Amniotic stem cell (primary cell): ENCODE data around the gene GRIK4.
"Not testable (repeated sequence)": the region's sequence is repeated elsewhere in the genome, so short reads cannot be mapped to it uniquely, and the experiment has no call there.

Source experiments
- DNase-seq: peaks from one replicate; lab custom pipeline; 2025; lab: John Stamatoyannopoulos, UW

Gene GRIK4

DNA sequence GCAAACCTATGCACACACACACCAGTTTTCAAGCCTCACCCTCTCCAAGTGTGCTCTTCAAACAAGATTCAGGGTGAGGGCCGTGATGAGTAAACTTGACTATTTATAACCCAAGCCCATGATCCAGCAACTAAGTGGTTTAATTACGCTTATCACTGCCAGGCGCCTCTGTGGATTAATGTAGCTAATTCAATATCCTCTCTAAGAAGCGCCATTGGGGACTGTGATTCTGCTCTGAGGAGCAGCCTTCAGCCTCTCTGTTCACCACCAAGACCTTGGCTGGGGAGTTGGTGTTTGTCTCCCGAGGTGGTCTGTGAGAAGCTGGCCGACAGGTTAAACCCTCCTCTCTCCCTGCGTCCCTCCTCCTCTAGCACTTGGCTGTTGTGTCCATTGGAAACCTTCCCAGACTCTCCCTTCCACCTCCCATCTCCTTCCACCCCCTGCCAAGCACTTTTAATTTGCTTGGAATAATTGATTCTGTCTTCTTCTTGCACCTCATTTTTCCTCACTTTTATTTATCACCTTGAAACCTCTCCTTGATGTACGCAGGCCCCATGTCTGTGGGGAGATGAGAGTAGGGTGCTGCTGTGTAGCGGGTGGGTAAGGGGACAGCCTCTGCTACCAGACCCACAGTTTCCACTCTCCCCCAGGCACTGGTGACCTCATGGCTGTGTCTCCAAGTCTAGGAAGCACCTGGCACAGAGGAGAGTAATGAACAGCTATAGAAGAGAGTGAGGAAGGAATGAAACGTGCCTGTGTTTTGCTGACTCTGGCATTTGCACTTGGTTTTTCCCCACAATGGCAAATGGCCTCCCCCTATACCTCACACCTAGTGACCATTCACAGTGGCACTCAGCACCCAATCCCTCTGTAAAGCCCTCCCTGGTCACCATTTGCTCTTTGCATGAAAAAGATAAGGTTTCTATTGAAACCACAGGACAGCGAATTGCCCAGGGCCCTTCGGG is 236.6 kb downstream of the GRIK4 start:
- DNase-seq = no peak

DNA sequence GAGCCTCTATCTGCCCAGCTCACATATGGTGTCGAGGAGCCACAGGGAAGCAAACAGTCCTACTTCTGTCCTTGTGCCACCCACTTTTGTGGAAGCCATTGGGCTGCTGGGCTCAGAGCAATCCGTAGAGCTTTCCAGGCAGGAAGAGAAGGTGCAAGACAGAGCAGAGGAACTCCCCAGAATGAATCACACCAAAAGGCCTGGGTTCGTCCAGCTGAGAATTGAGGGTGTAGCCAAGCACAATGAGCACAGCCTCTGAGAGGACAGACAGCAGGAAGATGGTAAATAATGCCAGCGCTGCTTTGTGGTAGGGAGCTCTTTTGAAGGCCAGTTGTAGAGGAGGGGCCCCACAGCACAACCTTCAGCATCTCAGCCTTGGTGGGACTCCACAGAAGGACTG is 237.8 kb downstream of the GRIK4 start:
- DNase-seq = no peak

DNA sequence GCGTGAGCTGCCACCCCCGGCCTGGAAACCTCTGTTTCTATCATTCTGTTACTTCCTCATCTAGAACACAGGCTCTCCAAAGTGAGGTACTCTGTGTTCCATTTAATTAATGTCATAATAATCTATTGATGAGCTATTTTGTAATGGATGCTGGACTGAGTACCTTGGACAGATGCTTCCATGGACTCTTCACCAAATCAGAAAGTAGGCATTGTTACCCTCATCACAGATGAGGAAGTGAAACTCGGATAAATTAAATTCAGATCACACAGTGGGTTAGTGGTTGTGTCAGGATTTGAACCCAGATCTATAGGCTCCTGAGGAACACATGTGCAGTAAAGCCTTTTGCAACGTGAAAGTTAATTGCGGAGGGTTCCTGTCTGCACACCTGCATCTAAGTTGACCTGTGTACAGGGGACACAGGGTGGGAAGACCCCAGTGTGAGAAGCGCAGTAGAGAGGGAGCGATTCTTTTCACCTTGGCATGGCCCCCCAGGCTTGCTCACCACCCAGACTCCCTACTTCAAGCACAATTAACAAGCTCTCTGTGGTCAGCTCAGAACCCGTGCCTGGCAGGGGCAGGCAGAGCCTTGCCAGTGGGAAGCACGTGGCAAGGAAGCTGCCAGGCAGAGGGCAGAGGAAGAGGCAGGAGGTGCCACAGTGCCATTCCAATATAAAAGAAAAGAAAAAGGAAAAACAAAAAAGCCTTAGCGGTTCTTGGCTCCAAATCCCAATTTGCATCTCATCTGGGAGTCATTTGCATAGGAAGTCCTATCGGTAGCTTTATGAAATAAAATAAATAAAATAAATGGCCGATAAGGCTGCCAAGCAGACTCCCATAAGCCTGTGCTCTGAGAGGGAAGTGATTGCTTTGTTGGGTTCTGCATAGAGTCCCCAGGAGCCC is 239.3 kb downstream of the GRIK4 start:
- DNase-seq = no peak

DNA sequence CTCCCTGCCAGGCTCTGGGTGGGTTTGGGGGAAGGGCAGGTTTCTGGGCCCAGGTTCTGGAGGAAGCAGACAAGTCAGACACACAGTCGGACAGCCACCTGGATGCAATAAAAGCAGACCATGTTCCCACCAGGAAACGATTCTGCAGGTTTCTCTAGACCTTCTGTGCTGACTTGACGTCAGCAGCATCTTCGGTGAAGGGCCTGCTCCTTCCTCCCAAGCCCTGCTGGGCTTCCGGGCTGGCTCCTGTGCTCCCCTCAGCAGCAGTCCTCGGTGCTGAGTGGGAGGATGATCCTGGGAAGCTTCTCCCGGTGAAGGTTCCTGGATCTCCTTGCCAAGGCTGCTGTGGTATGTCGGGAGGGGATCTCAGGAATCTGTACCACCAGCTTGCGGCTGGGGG is 240.0 kb downstream of the GRIK4 start:
- no peak for DNase-seq

DNA sequence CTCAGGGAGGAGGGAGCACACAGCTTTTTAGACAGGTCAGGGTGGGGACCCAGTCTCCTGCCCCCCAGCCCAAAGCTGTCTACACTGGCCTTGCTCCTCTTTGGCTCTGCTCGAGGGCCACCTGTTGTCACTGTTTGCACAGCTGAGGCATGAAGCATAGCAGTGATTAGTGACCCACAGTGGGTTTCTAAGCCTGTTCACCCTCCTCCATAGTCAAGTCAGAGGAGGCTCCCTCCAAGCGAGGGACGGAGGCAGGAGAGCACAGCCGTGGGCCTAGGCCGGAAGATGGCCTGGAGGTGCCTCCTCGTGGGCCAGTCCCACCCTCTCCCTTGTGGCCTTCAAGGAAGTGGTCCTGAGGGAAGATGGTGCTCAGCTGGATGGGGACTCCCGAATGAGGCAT is 241.1 kb downstream of the GRIK4 start:
- DNase-seq = no peak

DNA sequence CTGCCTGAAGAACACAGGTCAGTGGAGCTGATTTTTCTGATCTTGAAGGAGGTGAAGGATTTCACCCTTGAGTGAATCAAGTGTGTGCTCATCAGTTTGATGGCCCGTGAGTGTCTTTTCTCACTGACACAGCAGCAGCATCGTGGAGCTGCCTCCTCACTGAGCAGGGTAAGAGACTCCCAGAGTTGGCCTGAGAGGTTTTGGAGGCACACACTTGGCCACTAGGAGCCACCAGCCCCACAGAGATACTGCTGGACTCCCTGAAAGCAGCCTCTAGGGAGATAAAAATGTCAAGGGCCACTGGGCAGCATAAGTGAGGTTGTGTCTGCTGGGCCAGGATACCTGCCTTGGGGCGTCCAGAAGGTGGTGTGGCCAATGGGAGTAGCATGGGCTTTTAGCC is 245.4 kb downstream of the GRIK4 start:
- no peak for DNase-seq

DNA sequence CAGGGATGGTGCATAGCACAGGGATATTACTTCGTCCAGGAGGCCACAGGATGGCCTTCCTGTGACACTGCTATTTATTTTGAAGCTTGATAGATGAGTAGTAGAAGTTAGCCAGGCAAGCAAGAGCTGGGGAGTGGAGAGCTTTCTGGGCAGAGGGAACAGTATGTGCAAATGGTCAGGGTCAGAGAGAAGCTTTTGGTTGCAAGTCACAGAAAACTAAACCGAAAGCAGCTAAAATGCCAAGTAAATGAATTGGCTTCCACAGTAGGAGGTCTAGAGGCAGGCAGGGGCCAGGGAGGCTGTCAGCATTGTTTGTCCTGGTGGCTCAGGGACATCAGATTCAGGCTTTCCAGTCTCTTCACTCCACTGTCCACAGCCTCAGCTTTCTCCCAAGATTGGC is 247.5 kb downstream of the GRIK4 start:
- no peak for DNase-seq

DNA sequence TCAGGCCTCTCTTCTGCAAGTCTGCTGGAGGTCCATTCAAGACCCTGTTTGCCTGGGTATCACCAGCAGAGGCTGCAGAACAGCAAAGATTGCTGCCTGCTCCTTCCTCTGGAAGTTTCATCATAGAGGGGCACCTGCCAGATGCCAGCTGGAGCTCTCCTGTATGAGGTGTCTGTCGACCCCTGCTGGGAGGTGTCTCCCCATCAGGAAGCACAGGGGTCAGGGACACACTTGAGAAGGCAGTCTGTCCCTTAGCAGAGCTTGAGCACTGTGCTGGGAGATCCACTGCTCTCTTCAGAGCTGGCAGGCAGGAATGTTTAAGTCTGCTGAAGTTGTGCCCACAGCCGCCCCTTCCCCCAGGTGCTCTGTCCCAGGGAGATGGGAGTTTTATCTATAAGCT is 254.2 kb downstream of the GRIK4 start:
- DNase-seq = not testable (repeated sequence)

DNA sequence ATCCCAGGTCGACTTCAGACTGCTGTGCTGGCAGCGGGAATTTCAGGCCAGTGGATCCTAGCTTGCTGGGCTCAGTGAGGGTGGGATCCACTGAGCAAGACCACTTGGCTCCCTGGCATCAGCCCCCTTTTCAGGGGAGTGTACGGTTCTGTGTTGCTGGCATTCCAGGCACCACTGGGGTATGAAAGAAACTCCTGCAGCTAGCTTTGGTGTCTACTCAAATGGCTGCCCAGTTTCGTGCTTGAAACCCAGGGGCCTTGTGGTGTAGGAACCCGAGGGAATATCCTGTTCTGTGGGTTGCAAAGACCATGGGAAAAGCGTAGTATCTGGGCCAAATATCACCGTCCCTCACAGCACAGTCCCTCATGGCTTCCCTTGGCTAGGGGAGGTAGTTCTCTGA is 254.8 kb downstream of the GRIK4 start:
- no peak for DNase-seq

DNA sequence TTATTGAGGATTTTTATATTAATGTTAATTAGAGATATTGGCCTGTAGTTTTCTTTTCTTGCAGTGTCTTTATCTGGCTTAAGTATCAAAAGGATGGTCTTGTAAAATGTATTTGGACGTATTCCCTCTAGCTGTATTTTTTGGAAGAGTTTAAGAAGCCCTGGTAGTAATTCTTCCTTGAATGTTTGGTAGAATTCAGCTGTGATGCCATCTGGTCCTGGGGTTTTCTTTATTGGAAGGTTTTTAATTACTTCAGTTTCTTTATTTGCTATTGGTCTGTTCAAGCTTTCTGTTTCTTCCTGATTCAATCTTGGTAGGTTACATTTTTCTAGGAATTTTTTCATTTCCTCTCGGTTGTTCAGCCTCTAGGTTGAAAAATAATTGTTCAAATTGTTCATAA is 257.4 kb downstream of the GRIK4 start:
- no peak for DNase-seq

DNA sequence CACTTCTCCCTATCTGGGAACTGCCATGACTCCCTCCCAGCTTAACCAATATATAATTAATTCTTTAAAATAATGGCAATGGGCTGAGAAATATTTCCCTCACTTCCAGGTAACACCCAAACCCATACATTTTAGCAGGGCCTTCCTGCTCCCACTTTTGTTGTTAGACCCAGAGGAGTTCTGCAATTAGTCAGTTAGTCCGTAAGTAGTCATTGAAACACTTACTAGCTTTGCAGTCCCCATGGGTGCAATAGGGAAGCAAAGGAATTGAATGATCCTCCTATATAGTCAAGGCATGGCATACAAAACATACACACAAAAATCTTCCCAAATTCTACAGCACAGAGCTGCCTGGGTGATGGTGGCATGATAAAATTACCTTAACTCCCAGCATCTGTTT is 258.4 kb downstream of the GRIK4 start:
- DNase-seq = no peak

DNA sequence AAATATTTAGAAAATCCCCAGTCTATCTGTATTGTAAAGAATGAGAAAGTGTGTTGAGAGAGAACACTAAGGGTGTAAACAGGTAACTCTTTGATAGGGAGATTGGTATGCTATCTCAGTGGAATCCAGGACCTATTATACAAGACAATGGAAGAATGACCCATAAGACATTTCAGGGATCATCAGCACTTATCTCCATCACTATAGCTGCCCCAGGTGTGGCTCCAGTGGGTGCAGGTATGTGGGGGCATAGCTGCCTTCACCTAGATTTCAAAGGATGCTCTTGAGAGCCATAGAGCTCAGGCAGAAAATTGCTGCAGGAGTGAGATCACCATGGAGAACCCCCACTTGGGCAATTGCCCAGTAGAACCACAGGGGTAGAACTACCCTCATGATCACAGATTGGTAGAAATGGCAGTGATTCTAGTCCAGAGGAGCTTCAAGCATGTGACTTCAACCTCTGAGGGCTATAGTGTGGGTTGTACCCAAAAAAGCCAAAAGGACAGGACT is 260.1 kb downstream of the GRIK4 start:
- DNase-seq = no peak

DNA sequence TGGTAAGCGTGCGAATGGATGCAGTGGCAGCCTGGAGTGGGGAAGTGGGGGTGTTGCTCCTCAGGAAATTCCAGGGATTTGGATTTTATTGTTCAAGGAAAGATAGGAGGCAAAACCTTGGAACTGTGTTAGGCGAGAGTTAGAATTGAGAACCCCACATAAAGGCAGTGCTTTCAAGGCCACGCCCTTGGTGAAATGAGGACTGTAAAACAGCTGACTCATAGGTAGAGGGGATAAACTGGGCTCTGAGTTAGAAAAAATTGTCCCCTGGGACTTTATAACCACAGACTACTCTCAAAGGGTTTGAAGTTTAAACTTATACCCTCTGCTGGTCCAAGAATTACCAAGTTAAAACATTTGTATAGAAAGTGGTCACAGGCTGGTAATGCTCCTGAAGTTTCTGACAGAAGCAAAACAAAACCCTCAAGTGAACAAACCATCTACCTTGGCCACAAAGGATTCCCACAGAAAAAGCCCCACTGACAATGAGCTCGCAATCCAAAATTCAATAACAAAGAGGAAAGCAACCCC is 262.0 kb downstream of the GRIK4 start:
- no peak for DNase-seq

DNA sequence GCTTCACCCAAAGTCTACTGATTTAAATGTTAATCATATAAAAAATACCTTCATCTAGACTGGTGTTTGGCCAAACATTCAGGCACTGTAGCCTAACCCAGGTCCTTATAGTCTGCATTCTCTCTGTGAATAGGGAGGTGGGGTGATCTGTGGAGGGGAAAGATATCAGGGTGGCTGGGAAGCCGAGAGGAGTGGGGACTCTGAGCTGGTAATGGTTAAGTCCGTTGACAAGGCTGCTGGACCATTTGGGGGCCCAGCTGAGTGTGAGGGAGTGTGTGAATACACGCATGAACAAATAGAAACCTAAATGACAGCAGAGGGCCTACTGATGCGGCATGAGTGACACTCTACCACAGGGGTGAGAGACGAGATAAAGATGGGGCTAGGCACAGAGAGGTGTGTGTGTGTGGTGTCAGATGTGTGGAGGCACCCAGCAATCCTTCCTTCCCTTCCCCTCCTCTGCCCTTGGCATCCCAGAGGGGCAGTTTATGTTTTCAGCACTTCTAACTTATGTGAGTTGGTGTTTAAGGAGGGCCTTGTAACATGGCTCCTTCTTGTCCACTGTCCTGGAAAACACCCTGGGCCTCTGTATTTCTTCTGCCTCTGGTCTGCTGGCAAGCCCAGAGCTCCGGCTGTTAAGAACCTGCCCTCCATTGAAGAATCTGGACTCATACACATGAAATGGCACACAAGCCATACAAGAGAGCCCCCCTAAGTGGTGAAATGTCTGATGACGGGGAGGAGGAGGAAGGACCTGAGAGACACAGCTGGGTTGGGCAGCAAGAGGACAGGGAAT is 263.2 kb downstream of the GRIK4 start:
- no peak for DNase-seq

DNA sequence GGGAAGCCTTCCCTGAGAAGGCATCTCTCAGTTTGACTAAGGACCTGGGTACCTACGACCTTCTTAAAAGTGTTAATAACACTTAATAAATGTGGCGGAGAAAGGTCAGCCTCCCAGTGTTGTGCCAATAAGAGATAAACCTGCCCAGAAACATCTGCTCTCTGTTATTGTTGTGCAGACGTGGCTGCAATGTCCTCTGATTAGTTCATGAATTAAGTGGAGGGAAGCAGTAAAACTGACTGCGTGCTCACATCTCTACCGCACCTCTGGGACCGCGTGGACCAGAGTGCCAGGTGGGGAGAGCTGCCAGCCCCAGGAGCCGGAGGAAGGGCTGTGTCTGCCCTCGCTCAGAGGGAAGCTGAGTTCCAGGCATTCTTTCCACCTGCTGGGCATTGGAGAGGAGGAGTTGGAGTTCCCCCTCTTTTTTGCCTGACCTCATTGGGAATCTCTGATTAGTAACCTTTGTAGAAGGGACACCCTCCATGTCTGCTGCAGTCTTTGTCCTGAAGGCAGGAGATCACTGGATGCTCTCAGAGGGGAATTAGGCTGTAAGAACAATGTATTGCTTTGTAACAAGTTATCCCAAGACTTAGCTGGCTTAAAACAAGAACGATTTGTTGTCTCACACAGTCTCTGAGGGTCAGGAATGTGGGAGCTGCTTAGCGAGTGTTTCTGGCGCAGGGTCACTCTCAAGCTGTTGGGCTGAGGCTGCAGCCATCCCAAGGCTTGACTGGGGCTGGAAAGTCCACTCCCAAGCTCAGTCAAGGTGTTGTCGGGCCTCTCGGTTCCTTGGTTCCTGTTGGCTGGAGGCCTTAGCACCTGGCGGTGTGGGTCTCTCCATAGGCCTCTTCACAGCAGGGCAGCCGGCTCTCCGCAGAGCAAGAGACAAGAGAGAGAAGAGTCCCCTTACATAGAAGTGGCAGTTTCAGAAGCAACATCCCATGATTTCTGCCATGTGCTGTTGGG is 264.7 kb downstream of the GRIK4 start:
- DNase-seq = no peak

DNA sequence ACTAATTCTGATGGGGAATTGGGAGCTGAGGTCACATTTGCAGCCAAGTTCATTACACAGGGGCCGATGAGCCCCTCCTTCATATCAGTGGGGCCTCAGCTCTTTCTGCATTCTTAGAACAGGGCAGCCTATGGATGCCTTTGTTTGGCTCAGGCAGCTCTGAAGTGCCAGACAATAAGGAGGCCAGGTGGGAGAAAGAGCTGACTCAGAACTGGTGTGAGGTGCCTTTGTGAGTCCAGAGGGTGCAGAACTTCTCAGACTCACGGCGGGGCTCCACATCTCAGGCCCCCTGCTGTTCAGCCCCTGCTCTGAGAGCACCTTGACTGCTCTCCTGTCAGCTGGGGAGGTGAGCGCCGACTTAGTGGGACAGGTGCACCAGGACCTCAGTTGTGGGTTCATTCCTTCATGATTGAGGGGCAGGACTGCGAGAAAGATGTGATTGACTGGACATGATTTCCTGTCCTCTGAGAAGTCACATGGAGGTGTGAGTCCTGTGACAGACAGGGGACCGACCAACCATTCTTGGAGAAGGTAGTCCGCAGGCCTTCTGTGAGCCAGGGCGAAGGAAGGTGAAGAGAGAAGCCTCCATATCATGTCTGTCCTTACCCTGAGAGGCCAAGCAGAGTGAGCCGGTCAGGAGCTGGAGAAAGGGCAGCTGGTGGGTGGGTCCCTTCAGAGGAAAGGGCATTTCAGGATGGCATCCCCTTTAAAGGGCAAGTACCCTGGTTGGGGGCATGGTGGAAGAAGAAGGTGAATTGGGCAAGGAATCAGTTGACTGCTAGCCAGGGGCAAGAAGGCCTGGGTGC is 267.3 kb downstream of the GRIK4 start:
- no peak for DNase-seq

DNA sequence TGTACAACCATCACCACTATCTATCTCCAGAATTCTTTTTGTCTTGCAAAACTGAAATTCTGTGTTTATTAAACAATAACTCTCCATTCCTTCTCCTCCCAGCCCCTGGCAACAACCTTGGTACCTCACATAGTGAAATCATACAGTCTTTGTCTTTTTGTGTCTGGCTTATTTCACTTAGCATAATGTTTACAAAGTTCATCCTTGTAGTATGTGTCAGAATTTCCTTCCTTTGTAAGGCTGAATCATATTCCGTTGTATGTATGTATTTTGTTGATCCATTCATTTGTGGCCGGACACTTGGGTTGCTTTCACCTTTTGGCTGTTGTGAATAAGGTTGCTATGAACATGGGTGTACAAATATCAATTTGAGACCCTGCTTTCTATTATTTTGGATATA is 268.7 kb downstream of the GRIK4 start:
- no peak for DNase-seq

DNA sequence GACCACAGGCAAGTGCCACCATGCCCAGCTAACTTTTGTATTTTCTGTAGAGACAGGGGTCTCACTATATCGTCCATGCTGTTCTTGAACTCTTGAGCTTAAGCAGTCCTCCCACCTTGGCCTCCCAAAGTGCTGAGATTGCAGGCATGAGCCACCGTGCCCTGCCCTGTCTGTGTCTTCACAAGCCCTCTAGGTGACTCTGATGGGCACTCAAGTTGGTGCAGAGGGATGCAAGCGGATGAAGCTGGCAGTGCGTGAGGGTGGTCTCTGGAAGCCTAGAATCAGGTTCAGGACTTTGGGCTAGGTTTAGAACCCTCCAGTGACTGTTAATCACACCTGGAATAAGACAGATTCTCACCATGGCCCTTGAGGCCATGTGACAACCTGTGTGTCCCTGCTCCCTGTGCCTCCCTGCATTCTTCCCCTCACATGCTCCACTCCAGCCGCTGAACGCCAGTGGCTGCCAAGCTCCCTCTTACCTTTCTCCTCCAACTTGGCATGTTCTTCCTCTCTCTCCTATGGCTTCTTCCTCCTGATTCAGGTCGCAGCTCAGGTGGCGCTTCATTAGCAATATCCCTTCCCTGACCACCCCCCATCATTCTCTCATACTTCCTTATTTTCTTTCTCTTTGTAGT is 270.1 kb downstream of the GRIK4 start:
- no peak for DNase-seq
